Measurements from ENCODE around the gene HACD2.
"Not testable (repeated sequence)": the region's sequence is repeated elsewhere in the genome, so short reads cannot be mapped to it uniquely, and the experiment has no call there.

Gene HACD2

DNA sequence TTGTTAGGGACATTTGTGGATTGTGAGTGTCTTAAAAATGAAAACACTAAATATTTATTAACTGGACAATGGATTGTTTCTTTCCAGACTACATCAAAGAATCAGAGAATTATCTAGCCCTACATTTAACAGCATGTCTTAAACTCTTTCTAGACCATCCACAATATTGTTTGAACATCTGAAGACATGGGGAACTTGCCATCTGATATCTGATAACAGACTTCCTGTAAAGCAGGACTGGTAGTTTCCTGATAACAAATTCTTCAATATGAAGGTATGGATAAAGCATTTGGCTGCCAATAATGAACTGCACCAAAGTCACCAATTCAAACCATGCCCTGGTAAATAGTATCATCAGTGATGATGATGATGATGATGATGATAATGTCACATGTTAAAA, 26.2 kb upstream of the HACD2 start:
- no peak for DNase-seq

- no peak for DNase-seq
Measured at GRCh38 chr3:123610331-123610730, 25.5 kb upstream of the HACD2 start.

DNA sequence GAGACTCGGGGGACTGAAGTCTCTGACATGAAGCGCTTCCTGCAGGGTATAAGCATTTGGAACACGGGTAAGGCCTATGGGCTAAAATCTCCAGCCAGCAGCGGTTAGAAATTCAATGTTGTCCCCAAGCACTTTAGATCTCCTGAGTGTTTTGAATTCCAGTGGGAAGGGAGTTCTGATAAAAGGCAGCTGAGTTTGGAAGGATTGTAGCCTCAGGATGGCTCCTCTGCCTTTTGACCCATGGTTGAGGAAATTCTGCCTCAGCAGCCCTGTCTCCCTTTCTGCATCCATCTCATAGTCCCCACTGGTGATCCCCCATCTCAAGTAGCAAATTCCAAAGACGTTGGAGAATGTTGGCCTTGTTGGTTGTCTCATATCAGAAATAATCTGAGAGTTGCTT, 24.2 kb upstream of the HACD2 start:
- no peak for DNase-seq

GRCh38 chr3:123608263-123608937, 23.5 kb upstream of the HACD2 start:
- no peak for DNase-seq

GRCh38 chr3:123606527-123606926, 21.7 kb upstream of the HACD2 start:
- no peak for DNase-seq

DNA sequence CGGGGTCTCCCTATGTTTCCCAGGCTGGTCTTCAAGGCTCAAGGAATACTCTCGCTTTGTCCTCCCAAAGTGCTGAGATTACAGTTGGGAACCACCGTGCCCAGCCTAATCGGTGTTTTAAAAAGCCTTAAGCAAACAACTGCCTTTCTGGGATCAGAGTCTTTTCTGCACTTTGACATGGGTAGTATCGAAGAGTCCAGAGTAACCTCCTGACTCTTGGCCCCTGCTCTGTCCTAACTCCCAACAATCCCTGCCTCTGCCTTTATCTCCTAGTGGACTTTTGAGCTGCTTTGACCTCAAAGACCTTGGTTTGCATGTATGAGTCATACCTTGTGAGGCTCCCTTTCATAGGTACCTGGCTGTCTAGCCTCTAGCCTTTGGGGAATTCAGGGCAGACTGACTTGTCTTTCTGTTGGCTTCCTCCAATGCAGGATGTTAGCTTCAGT, 21.0 kb upstream of the HACD2 start:
- no peak for DNase-seq

DNA sequence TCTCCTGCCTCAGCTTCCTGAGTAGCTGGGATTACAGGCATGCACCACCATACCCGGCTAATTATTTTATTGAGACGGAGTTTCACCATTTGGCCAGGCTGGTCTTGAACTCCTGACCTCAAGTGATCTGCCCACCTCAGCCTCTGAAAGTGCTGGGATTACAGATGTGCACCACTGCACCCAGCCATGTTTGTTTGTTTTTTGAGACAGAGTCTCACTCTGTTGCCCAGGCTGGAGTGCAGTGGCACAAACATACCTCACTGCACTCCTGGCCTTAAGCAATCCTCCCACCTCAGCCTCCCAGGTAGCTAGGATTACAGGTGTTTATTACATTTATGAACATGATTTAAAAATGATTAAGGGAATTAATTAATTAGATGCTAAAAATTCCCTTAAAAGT, 18.3 kb upstream of the HACD2 start:
- not testable (repeated sequence) for DNase-seq

GRCh38 chr3:123602325-123602724, 17.5 kb upstream of the HACD2 start:
- DNase-seq = peak; percentile 94

DNA sequence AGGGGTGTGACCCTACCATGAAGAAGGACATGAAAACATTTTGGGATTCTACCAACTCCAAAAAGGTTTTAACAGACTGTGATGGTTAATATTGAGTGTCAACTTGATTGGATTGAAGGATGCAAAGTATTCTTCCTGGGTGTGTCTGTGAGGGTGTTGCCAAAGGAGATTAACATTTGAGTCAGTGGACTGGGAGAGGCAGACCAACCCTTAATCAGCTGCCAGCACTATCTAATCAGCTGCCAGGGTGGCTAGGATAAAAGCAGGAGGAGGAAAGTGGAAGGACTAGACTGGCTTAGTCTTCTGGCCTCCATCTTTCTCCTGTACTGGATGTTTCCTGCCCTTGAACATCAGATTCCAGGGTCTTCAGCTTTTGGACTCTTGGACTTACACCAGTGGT, 16.0 kb upstream of the HACD2 start:
- DNase-seq = not testable (repeated sequence)

DNA sequence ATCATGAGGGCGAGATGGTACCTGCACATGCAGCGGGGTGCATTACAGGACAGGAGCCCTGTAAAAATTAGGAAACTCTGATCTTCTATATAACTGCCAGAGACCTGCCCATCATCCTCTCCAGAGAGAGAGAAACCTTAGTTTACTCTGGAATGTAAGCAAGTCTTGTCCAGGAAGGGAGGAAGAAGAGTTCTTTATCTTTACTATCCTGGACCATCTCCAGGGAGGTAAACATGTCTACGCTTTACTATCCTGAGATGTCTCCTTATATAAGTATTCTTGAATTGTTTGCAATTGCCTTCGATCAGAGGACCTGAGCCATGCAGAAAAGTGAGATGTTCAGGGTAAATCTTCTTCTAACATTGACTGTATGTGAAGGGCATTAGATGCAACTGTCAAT, 12.7 kb upstream of the HACD2 start:
- DNase-seq = no peak

GRCh38 chr3:123595396-123596180, 10.7 kb upstream of the HACD2 start:
- no peak for DNase-seq

DNA sequence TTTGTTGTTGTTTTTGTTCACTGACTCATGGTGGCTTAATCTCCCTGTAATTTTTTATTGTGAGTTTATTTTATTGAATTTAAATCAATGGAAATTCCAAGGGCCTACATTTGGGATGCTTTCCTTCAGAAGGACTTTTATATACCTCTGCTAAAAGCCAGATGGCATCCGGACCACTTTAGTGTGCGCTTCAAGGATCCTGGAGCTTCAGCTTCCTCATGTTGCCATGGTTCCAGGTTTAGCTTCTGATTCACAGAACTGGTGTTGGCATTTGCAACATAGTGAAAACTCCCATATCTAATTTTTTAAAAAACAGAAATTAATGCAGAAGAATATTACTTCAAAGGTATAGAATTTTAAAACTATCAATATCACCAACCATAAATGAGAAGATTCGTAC, 8.5 kb upstream of the HACD2 start:
- DNase-seq = no peak

DNA sequence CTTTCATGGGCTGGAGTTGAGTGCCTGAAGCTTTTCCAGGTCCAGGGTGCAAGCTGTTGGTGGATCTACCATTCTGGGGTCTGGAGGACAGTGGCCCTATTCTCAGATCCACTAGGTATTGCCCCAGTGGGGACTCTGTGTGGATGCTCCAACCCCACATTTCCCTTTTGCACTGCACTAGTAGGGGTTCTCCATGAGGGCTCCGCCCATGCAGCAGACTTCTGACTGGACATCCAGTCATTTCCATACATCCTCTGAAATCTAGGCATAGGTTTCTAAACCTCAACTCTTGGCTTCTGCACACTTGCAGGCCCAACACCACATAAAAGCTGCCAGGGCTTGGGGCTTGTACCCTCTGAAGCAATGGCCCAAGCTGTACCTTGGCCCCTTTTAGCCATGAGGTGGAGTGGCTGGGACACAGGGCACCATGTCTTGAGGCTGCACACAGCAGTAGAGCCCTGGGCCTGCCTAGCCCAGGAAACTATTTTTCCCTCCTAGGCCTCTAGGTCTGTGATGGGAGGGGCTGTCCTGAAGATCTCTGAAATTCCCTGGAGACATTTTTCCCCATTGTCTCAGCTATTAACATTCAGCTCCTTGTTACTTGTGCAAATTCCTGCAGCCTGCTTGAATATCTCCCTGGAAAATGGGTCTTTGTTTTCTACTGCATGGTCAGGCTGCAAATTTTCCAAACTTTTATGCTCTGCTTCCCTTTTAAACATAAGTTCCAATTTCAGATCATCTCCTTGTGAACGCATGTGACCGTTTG, 6.0 kb upstream of the HACD2 start:
- DNase-seq = peak; percentile 45

- DNase-seq = no peak
Measured at GRCh38 chr3:123587401-123587800, 2.5 kb upstream of the HACD2 start.

DNA sequence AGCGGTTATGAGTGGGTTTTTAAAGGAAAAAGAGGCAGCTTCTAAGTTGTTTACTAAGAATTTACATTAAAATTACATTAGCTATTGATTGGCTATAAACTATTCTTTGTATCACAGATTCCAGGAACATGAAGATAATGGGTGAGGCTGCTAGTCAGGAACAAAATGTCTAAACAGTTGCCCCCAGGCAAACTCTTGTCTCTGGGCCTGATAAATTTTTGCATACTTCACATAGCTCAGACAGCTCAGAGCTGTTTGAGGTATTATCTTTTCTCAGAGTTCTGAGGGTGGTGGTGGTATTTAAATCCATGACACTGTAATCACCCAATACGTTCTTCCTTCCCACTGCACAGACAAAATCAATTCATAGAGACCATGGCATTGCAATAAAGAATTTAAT, 2.1 kb upstream of the HACD2 start:
- DNase-seq = peak; percentile 88

DNA sequence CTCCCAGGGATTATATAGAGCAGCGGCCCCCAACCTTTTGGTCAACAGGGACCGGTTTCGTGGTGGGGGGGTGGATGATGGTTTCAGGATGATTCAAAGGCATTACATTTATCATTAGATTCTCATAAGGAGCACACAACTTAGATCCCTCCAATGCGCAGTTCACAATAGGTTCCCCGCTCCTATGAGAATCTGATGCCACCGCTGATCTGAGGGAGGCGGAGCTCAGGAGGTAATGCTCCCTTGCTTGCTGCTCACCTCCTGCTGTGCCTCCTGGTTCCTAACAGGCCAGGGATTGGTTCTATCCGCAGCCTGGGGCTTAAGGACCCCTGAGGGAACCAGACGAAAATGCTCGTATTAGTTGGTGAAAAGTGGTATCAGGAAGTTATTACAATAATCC, 1.3 kb upstream of the HACD2 start:
- peak; percentile 74 for DNase-seq

GRCh38 chr3:123584284-123584987, 417 bp downstream of the HACD2 start:
- no peak for DNase-seq

DNA sequence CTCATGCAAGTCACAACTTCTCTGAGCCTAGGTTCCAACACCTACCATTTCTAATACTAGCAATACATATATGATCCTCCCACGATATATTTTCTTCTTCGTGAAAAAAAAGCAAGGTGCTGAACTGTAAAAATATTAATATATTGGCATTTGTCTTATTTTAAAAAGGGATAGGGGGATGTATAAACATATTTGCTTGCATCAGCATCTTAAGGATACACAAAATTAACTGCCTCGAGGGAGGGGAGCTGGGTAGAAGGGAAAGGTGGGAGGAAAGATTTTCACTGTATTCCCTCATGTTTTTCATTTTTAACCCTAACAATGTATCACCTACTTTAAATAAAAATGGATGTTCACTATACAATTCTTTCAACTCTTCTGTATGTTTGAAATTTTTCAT, 1.3 kb downstream of the HACD2 start:
- DNase-seq = no peak

DNA sequence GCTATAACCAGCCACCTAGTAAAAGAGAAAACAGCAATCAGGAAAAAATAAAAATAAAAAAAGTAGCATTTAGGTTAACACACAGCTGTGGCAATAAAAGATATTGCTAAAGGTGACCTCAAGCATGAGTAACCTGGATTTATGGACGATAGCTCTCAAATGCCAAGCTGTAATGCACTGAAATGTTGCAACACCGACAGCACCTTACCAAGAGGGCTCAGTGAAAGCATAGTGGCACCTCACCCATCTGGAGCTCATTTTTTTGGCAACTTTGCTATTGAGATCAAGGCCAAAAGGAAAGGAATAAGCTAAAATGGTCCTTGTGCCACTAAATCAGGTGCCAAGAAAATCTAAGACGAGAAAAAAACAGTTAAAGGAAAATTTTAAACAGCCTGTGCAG, 2.5 kb downstream of the HACD2 start:
- DNase-seq = no peak

DNA sequence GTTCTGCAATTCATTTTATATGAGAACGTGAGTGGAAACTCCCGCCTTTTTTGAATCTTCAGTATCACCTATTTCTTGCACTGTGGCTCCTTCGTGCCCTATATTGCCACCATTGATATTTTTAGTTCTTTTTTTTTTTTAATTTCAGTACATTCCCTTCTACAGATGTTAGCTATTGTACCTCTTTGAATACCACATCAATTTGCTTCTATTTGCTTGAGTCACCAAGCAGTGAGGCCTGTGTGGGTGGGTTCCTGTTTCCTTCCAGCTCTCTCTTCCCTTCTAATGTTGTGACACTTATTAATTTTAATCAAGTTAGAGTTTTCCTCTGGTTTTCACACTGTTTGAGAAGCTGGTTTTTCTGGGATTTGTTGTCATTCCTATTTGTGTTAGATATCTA, 8.7 kb downstream of the HACD2 start:
- DNase-seq = no peak

DNA sequence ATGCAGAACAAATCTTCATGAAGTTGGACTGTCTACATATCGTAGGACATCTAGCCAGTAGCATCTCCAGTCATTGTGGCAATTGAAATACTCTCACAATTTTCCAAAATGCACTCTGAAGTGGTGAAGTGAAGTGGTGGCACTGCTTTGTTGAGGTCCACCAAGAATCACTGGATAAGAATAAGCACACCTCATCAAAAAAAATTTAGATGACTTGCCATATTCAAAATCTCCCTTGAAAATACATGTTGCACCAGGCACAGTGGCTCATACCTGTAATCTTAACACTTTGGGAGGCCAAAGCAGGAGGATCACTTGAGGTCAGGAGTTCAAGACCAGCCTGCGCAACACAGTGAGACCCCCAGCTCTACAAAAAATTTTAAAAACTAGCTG, 12.9 kb downstream of the HACD2 start:
- DNase-seq = no peak

DNA sequence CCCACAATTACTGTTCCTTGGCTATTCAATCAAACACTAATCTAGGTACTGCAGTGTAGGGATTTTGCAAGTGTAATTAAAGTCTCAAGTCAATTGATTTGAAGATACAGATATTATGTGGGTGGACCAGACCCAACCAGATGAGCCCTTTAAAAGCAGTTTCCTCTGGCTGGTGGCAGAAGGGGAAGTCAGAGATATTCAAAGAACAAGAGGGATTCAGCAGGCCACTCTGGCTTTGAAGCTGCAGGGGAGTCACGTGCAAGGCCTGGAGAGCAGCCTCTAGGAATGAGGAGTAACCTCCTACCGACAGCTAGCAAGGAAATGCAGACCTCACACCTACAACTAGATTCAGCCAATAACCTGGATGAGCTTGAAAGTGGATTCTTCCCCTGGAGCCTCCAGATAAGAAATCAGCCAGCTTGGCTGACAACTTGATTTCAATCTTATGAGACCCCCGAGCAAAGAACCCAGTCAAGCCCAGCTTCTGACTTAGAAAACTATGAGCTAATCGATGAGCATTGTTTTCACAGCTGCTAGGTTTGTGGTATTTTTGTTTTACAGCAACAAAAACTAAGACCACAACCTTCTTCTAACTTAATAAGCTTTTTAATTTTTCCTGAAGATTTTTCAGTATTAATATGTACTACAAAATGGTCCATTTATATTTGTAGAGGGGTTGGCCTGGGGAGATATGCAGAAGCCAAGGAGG, 13.4 kb downstream of the HACD2 start:
- DNase-seq = no peak
